ENCODE results near the gene KIF23. TPM values are rescaled to one million over a fixed set of nuclear protein-coding genes. Genes with fewer than 3 reads are reported as not detected.

KIF23 gene
- total and polyA plus RNA-seq, 2 experiments from 2014 or later: 52.9 to 103 TPM

Small RNA genes within 50 kb of the gene (small RNA-seq; reads per million reads assigned to genes)
- gene RF00012 (ENCODE audit: low replicate concordance): not detected

Other genes with a start within 250 kb of the KIF23 start
- 14.5 and 17.7 TPM in 2 replicates for gene PAQR5, start 115.4 kb upstream of the KIF23 start, total RNA-seq (2014; rRNA removed; shearing (Covaris generic))
- gene PAQR5, start 115.4 kb upstream of the KIF23 start, polyA plus RNA-seq (2016; fragmentation: Nextera tagmentation; extraction: Ambion mirVana): 8.7 and 10.0 TPM in 2 replicates
- 283 and 305 TPM in 2 replicates for gene RPLP1, start 38.5 kb downstream of the KIF23 start, total RNA-seq (2014; rRNA removed; shearing (Covaris generic))
- 3,258 and 3,794 TPM in 2 replicates for gene RPLP1, start 38.5 kb downstream of the KIF23 start, polyA plus RNA-seq (2016; fragmentation: Nextera tagmentation; extraction: Ambion mirVana)

All from GM23338 (cell line).